NCI-H510A (cell line): ENCODE data around the gene CFAP53.
"Not testable (repeated sequence)": the region's sequence is repeated elsewhere in the genome, so short reads cannot be mapped to it uniquely, and the experiment has no call there.

Experiments used
- DNase-seq: peaks from one replicate; lab custom pipeline; 2025; lab: John Stamatoyannopoulos, UW

Gene CFAP53

DNA sequence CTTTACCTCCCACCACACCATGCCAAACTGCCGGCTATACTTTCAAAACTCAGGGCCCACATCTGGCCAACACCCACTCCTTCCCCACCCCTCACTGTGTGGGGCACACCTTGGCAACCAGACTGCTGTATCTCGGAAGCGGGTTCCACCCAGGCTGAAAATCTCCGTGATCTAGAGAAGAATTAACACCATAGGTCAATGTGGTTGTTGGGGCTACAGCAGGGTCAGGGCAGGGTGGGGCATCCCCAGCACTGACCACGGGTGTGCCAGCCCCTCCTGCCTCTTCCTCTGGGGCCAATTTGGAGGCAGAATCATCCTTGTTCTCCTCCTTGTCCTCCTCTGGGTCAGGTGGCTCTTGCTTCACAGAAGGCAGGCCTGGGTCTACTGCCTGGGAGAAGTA, 6.3 kb upstream of the CFAP53 start:
- DNase-seq = no peak

DNA sequence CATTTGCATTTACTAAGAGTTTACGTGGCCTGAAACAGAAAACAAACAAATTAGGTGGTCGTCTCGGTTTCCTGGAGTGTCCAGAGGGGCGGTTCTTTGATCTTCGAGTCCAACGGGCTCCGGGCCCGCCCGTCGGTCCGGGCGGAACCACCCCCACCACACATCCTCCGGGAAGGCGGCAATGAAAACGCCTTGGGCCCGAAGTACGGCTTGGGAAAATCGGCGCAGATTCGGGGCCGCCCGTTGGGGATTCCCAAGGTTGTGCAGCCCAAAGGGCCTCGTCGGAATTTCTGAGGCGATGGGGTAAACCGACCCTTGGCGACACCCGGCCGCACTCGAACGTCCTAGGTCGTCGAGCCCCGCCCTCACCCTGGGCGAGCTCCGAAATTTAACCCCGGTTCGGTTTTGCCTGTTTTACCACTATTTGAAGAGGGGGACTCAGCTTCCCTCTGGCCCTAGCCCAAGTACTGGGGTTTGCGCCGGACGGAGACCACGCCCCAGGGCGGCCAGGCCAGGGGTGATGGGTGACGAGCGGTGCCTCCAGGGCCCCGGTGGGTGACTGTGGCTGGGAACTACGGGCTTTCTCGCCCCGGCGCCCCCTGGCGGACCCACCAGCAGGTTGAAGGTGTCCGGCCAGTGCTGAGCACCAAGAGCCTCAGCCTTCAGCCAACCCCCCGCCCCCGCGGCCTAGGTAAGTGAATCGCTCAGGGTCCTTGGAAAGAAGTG, 1.9 kb upstream of the CFAP53 start:
- peak; percentile 1 for DNase-seq

DNA sequence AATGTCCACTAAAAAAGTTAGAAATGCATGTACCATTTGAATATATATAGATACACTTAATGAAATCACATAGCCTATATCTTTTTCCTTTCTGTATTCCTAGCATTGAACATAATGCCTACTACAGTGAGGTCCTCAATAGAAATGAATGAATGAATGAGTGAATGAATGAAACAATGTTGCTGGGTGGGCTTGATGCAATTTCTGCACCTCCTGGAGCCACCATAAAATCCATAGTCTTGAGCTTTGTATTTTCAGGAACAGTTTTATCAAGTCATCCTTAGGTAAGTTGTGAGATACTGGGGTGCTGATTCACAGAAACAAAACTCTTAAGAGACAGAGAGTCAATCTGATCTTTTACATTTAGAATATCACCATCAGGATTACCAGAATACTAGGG, 3.3 kb downstream of the CFAP53 start:
- DNase-seq = no peak

DNA sequence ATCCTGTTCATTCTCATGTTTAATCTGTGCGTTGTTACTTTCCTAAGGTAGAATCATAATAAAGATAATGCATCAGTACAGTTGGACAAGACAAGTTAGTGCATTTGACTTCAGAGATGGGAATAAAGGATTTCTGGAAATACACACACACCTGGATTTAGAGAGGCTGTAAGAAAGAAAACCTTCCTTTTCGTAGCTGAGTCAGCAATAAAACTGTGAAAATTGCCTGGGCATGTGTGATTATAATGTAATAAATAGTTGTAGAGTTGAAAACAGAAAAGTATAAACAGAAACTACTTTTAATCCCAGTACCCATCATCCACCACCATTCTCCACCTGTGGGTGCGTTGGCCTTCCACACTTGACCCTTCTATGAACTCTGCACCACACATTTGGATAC, 15.4 kb downstream of the CFAP53 start:
- no peak for DNase-seq

DNA sequence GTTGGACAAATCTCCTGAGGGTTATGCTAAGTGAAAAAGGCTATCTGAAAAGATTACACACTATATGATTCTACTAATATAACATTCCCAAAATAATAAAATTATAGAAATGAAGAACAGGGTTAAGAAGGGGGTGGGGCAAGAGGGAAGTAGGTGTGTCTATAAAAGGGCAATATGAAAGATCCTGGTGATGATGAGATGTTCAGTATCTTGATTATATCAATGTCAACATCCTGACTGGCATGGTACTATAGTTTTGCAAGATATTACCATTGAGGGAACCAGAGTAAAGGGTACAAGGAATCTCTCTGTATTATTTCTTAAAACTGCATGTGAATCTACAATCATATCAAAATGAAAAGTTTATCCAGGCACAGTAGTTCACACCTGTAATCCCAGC, 16.7 kb downstream of the CFAP53 start:
- no peak for DNase-seq

DNA sequence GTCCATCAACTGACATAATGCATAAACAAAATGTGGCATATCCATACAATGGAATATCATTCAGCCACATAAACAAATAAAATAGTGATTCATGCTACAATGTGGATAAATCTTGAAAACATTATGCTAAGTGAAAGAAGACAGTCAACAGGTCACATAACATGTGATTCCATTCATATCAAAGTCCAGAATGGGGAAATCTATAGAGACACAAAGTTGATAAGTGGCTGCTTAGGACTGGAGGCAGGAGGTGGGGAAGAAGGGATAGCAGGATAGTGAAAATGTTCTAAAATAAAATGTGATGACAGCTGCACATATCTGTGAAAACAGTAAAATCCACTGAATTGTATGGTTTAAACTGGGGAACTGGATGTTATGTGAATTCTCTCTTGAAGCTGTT, 18.7 kb downstream of the CFAP53 start:
- no peak for DNase-seq

DNA sequence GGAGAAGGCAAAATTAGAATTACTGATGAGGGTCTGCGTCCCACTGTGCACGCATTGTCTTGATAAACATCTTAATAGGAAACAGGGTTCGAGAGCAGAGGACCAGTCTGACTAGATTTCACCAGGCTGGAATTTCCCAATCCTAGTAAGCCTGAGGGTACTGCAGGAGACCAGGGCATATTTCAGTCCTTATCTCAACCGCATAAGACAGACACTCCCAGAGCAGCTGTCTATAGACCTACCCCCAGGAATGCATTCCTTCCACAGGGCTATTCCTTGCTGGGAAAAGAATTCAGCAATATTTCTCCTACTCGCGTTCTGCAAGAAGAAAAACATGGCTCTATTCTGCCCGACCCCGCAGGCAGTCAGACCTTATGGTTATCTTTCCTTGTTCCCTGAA, 24.5 kb downstream of the CFAP53 start:
- DNase-seq = not testable (repeated sequence)

DNA sequence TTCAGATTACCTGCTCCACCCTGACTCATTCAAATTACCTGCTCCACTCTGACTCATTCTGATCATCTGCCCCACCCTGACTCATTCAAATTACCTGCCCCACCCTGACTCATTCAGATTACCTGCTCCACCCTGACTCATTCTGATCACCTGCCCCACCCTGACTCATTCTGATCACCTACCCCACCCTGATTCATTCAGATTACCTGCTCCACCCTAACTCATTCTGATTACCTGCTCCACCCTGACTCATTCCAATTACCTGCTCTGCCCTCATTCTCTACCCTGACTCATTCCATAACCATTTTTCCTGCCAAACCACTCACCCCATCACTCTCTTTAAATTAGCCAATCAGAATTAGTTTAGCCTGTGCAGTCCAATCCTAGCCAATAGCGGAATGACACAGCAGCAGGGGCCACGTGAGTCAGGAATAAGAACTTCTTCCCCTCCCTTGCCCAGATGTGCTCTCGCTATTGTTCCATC, 26.2 kb downstream of the CFAP53 start:
- DNase-seq = no peak

DNA sequence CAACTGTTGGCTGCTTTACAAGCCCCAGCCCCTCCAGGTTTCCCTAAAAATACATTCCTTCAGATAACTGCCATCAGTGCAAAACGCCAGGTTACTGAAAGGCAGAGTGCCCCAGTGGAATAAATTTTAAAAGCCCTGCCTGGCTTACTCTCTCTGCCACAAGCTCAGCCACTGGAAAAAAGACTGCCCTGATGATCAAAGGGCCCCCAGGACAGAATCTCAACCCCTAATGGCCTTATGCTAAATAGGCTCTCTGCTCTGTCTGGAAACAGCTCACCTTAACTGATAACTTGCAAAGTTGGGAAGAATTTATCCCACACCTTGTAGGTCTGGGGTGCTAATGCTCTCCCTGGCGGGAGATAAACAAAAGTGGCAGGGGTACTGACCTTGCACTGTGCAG, 33.9 kb downstream of the CFAP53 start:
- no peak for DNase-seq

DNA sequence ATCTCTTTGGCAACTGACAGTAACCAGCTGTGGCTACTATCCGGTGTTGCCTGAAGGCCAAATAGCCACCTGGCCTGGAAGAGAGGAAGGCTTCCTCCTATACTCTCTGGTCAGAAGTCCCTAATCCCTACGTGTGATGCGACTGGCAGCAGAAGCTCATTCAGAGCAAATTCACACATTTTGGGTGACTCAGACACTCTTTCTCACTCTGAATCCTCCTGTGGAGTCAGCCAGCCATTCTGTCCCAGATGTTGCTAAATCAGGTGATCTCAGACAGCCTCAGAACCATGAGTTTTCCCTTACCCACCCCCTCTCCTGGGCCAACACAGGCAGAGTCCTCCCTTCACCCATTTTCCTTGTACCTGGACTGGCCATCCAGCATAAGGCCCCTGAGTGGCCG, 34.7 kb downstream of the CFAP53 start:
- no peak for DNase-seq

DNA sequence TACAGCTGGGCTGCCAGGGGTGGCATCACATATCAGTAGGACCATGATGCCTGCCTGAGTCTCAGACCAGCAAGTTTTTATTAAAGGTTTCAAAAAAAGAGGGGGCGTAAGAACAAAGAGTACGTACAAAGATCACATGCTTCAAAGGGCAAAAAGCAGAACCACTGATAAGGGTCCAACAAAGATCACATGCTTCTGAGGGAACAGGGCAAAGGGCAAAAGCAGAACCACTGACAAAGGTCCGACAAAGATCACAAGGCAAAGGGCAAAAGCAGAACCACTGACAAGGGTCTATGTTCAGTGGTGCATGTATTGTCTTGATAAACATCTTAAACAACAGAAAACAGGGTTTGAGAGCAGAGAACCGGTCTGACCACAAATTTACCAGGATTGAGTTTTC, 46.0 kb downstream of the CFAP53 start:
- not testable (repeated sequence) for DNase-seq

DNA sequence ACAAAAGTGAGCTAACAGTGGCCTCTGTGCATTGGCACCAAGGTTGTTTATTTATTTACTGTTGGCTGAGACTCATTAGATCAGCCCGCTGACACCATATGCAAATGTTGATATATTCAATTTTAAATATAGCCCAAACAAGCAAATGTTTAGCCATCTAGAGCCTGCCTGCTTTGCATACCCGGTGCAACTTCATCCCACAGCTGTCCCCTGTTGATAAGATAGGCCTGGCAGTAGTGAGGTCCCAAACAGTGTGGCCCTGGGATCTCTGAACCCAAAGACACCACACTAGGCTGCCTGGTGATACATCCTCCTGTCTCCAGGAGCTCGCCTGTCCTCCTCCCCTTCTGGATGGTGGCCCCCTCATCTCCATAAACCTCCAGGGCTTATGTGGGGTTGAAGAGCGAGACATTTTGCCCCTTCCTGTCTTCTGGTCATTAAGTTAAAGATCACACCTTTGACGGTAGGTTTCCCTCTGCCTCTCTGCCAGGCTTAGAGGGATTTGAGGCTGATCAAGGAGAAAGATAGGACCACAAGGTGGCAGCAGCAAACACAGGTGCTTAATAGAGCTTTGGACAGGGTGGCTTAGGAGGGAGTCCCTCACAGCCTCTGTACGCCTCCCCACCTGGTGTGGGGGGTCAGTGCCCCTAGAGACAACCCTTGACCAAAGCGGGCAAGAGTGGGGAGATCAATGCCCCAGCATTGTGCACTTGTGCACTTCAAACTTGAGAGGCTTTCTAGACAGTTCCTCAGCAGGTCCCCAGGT, 47.7 kb downstream of the CFAP53 start:
- DNase-seq = no peak

DNA sequence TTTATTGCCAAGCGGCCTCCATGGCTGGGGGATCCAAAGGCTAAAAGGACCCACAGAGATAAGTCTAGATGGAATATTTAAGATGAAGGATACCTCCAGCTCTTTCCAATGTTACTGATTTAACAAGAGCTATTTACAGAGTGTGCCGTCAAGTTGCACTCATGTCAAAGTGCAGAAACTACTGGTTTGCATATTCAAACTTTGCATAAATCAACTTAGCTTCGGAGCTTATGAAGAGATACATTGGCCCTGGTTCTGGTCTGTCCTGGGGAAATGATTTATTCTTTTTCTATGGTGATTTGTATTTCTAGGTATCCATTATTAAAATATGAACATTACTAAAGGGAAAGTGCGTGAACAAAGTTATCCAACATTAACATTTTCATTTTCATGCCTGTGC, 57.0 kb downstream of the CFAP53 start:
- no peak for DNase-seq

DNA sequence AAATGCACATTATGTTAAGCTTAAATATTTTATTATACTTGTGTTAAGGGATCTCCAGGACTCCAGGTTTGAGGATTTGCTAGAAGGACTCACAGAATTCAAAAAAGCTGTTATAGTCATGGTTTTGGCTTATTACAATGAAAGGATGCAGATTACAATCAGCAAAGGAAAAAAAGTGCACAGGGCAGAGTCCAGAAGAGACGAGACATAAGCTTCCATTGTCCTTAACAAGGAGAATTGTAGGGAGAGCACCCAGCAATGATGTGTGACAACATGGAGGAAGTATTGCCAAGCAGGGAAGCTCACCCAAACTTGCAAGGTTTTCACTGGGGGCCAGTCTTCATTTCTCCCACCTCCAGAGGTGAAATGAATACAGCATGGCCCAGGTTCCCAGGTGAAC, 58.6 kb downstream of the CFAP53 start:
- no peak for DNase-seq

DNA sequence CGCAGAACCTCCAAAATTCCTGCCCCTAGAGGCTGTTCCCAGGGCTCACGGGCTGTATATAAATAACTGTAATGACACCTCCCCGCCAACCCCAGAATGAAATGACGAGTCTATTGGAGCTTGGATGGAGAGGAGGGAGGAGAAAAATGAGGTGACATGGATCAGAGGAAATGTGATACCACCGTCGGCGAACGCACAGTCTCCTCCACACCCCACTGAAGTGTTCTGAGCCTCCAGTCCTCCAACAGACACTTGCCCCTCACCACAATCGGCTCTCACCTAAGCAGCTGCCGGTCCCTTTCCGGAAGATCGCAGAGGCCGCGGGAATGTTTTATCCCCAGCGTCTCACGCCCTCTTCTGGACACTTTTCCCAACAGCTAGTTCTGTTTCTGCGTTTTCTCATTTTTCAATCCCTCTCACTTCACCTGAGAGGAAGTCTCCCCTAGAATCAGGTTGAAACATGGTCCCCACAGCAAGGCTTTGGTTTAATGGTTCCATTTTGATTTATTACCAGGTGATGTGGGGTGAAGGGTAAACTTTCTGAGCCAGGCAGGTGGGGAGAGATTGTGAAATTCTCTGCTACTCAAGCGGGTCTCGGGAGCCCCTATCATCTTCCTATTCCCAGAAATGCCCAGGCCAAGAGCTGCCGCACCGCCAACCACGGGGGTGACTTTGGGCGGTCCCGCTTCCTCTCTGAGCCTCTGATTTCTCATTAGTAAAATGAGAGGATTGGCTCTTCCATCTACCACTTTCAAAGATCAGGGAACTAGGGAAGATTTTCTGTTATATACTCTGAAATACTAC, 62.3 kb downstream of the CFAP53 start:
- DNase-seq = peak; percentile 55

DNA sequence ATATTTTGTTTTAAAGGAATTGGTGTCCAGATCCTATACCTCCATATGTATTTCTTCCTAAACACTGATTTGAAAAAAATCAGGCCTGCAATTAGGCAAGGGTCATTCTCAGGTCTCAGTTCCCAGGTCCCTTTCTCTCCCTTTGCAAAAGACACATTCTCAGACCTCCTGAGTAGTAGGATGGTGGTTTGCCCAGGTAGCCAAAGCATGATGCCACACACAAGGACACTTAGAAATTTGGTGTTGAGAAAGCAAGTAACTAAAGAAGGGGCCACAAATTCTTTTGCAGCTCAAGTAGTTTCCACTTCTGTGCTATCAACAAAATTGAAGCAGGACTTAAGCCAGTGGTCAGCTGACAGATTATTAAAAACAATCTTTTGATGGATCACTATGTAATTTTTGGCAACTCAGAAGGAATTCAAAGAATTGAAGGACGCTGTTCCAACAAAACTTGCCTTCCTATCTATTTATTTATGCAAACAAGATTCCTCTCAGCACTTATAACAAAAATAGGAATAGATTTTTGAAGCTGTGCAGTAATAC, 64.7 kb downstream of the CFAP53 start:
- no peak for DNase-seq

DNA sequence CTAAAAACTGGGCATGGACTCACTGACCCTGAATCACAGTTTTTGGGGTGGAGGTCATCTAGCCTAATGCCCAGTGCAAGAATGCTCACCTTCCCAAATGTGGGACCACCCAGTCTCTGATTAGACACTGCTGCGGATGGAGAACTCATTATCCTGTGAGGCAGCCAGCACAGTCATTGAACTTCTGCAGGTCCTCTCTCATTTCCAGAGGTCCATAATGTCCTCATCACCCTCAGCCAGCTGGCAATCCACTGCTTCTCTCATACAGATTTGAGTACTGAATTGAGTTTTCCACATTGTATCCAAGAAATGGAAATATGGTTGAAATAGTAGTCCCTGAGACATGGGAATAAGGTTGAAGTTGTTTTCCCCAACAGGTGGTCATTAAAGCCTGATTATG, 66.4 kb downstream of the CFAP53 start:
- no peak for DNase-seq

DNA sequence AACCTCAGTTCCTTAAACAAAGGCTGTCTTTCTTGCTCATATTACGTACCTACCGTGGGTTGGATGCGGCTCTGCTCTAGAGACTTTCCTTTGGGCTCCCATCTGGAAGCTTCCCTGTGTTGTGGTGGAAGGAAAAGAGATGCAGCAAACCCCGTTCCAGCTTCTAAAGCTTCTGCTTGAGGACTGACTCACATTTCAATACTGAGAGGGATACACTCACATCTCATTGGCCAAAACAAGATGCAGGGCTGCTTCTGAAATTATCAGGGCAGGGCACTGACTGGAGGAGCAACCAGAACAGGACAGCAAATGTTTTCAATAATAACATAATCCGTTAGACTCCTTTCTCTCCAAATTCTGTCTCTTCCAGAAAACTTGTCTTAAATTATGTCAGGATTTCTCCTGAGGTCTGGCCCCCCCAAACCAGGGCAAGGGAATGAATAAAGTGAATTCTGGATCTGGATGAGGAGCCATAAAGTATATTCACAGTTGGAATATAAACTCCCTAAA, 66.9 kb downstream of the CFAP53 start:
- no peak for DNase-seq

DNA sequence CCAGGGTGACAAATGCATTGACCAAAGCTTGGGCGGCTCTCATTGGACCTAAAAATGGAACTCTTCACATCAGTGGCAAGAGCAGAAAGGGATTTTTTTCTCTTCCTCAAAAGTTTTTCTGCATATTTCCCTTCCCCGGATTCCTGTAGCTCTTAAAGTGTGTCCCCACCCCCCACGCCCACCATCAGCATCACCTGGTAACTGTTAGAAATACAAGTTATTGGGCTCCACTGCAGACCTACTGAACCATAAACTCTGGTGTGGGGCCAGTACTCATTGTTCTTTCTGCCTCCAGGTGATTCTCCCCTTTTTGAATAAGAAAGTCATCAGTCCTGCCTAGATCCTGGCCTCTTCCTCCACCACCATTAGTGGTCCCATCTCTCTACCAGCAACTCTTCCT, 70.0 kb downstream of the CFAP53 start:
- no peak for DNase-seq

DNA sequence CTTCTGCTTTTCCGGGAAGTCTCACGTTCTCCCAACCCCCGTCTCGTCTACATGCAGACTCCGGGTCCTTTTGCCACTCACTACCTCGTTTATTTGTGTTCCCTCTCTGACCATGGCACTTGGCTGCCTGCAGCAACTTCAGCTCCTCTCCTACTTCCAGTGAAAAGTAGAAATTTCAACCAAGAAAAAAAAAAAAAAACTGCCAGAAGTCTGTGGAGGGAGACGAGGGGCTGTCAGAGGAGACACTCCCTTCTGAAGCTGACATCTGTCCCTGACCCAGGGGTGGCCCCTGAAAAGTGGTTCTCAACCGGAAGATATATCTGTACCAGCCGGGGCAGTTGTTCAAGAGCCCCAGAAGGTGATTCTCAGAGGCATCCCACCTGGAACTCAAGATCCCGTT, 70.6 kb downstream of the CFAP53 start:
- no peak for DNase-seq

DNA sequence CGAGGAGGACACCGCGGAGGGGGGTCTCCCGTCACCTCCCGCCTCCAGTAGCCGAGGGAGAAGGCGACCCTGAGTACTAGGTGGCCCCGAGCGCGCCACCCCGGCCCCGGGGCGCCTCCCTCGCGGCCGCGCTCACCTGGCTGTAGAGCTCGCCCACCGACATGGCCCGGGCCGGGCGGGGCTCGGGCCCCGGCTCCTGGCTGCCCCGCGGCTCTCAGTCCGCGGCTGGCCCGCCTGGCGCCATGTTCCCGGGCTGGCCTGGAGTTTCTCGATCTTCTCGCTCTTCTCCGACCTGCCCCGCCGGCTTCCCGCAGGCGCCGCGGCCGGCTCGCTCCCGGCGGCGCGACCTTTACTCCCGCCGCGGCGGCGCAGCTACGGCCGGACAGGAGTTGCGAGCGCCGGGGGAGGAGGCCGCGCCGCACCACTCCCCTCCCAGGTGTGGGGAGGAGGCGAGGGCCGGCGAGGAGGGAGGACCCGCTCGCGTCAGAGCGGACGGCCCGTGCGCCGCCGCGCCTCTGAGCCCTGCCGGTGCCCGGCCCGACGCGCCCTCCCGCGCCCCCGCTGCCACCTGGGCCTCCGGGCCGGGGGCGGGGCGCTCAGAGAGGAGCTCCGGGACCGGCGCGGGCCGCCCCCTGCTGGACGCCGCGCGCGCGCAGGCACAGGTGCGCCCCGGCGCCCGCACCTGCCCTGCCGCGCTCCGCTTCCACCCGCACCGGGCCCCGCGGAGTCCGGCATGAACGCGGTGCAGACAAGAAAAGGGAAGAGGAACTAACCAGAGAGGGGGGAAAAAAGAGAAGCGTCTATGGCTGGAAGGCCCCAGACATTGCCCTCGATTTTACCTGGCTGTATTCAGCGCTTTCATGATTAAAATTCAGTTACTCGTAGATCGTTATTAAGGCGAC, 71.4 kb downstream of the CFAP53 start, which contains the start of gene MYO5B:
Gene MYO5B, minus strand, starts transcription at position 517 of the 902 bp plus-strand sequence. Its CDS starts 354 bp downstream, at position 163.
- peak; percentile 56 for DNase-seq
